ACHN (cell line): ENCODE results near the gene SIAH2.

Source experiments
- DNase-seq: peaks from one replicate; pipeline ENCODE4 v3.0.0-alpha.2; 2015
- in situ Hi-C: cut with HindIII; loops from 2 replicates; pipeline ENCODE4 v1.10.0; 2017; ENCODE audit warnings: low sequenced_read_pairs, low pct_ligation_motif_present, low pct_unique_long_range_greater_than_20kb

The SIAH2 gene

DNA sequence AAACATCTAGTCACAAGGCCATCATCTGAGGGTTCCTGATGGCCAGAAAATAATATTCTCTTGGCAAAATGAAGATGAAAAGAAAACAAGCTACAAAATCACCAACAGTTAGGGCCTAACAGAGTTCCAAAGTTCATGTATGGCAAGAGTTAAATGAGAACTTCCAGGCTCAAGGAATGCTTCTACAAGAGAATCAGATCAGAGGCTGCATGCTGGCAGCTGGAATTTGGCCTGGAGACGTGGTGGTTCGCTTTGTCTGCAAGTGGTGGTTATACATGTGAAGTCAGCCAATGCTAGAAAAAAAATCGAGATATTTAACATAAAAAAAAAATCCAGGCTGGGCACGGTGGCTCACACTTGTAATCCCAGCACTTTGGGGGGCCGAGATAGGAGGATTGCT, 5.6 kb downstream of the SIAH2 start:
- in situ Hi-C loops = no loop called here
- no peak for DNase-seq

DNA sequence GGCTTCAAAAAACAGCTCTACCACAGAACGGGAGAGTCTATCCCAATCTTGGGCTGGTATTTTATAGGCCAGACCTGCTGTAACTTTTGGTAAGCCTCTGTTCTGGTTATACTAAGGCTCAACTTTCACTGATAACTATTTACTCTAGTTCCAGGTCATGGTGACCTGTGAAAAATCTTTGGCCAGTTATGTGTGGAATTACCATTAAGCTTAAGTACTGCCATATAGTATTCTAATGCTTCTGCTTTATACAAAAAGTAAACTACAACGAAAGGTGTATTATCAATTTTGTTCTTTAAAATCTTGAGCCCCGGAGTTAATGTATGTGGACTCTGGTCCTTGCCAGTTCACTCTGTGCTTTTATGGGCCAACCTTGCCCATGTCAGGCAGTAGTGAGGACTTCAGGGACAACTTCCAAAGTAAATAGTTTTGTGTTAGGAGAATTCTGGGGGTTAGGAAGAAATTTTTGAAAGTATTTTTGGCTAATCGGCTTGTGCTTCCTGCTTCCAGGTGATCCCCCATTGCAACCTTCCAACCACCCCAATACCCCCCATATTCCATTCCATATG, 6.4 kb downstream of the SIAH2 start:
- DNase-seq = no peak
- in situ Hi-C loops = no loop called here

DNA sequence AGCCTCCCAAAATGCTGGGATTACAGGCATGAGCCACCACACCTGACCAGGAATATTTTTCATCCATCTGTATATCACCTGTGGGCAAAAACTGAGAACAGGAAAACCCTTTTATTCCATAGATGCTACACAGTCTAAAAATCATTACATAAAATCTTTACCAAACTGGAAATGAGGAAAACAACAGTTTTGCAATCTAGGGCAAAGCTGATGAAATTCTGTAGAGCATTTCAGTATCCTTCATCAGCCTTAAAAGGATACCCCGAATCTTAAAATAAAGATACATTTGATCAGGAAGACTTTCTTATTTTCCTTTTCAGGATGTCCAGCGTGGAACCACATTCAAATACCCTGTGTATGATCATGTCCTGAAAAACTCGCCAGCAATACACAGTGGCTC, 7.1 kb downstream of the SIAH2 start:
- in situ Hi-C loops = no loop called here

DNA sequence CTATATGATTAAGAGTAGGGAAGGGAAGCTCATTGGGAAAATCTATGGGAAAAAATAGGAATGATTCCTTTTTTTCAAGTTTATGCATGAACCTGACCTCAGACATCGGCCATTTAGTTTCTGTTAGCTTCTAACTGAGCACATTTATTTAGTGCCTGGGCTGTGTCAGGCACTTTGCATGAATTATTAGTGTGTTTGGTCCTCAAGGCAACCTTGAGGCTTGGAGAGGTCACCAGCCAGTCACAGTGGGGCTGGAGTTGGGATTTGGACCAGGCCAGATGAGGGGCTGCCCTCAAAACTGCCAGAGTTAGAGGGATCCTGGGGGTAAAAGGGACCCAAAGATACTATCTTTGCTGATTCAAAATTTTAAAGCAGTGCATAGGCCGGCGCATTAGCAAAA, 8.1 kb downstream of the SIAH2 start:
- in situ Hi-C loops = no loop called here
- DNase-seq = no peak

More for the DNA sequence above, 7.1 kb downstream of the SIAH2 start:
- DNase-seq = no peak

GRCh38 chr3:150751781-150752263, 11.1 kb downstream of the SIAH2 start:
- no peak for DNase-seq

DNA sequence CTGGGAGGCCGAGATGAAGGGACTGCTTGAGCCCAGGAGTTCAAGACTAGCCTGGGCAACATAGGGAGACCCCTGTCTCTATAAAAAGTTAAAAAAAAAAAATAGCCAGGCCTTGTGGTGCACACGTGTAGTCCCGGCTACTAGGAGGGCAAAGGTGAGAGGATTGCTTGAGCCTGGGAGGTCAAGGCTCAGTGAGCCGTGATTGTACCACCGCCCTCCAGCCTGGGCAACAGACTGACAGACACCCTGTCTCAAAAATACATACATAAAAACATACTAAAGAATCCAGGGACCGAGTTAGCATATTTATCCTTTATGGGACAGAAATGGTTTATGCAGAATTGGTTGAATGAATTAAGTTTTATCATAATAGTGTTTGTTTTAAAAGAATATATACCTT, 13.7 kb downstream of the SIAH2 start:
- DNase-seq = no peak
- in situ Hi-C loops = no loop called here

More at GRCh38 chr3:150751781-150752263, 11.1 kb downstream of the SIAH2 start:
- in situ Hi-C loops = no loop called here

DNA sequence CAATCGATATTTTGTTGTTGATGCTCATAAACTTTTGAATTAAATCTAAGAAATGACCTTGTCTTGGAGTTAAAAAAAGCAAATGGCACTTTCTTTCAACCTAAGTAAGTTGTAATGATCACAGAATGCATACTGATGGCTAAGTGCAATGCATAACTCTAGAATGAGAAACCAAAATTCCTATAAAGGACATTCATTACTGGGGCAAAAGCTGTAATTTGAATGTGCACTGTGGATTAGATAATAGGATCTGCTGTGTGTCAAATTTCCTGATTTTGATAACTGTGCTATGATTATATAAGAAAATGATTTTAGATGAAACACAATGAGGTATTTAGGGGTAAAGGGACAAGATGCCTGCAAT, 14.3 kb downstream of the SIAH2 start:
- in situ Hi-C loops = no loop called here

DNA sequence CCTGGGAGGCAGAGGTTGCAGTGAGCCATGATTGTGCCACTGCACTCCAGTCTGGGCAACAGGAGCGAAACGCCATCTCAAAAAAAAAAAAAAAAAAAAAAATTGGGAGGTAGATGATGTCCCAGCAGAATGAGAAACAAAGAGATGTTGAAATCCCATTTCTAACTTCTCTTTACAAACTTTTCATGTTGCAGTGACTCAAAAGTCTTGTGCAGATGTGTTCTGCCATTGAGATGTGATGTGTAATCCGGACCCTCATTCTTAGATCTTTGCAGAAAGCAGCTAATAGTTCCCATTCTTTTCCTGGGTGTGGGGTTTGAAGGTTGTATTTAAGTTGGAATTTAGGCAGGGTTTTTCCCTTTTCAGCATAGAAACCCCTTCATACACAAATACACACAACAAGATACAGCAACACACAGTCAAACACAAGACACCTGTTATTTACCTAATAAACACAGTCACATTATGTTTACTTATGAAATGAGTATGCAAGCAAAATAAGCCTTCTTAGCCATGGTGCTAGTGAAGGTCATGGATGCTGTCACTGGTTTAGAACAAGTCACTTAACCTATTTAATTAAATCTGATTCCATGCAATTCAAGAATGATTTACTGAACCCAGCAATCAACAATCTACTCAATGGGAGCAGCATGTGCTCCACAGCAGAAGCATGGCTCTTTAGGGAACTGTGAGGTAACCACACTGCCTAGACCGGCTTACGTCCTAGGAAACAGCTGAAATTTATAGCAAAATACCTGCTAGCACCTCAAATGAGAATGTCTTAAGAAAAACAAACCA, 14.9 kb downstream of the SIAH2 start:
- no peak for DNase-seq

More for the DNA sequence above, 14.3 kb downstream of the SIAH2 start:
- no peak for DNase-seq

GRCh38 chr3:150746791-150747590, 16.0 kb downstream of the SIAH2 start:
- no peak for DNase-seq
- in situ Hi-C loops = no loop called here

More for the DNA sequence above, 14.9 kb downstream of the SIAH2 start:
- in situ Hi-C loops = no loop called here

DNA sequence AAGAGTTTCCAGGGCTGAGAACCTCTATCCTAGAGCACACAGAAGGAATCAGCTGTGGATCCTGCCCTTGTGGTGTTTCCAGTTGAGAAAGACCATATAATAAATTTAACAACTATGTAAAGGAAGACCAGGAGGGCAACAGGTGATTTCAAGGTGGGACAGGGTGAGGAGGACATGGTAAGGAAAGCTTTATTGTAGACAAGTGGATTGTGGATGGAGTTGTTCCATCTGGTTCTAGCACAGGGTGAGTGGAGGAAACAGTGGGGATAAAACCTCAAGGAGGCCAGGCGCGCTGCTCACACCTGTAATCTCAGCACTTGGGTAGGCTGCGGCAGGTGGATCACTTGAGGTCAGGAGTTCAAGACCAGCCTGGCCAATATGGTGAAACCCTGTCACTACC, 17.1 kb downstream of the SIAH2 start:
- in situ Hi-C loops = no loop called here
- no peak for DNase-seq

- no peak for DNase-seq
- in situ Hi-C loops = no loop called here
These were observed 18.1 kb downstream of the SIAH2 start for GRCh38 chr3:150744919-150745211.

DNA sequence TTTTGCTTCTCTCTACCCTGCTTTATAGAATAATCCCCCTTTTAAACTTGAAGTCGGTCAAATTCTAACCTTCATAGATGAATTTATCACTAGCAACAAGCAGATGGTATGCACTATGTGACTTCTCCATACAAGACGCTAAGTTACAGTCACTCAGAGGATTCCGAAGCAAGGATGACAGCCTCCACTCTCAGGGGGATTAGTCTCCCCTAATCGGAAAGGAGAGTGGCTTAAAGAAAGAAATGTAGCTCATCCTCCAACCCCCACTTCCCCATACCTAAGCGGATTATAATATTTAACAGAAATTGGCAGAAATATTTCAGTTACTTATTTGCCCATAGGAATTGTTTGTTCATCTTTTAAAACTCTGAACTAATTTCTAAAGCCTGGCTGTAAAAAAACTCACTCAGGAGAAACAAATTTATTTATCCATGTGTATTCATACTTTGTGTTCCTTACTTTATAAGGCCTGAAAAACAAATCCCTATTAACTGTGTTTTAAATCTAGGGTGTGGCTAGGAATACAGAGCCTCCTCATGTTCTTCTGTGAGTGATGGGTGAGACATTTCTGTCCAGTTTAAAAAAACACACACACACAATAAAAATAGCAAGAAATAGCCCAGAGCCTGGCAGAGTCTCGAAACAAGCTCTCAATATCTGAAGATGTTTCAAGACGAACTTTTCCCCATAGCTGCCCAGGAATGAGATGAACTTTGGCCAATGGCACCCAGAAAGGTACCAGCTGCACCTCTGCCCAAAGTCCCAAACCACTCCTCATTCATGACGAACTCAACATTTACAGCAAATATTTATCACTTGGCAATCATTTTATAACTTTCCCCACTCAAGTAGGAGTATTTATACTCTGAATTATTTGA, 18.7 kb downstream of the SIAH2 start:
- peak; percentile 15 for DNase-seq
- in situ Hi-C loops = no loop called here

DNA sequence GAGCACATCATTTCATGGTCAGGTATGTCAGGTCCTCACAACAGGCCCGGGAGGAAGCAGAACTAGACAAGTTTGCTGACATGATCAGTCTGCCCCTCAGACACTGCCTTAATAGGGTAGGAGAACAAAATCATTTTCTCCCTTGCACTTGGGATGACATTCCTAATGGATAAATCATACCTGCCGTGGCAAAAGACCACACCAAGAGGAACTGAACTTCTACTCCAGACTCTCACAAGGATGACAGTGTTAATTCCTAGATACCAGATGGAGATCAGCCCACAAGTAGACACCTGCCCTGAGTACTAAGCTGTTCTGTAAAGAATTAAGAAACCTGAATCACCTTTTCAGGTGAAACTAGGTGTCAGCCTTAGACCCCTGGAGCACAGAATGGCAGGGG, 19.5 kb downstream of the SIAH2 start:
- peak; percentile 61 for DNase-seq
- in situ Hi-C loops = no loop called here

GRCh38 chr3:150742679-150743078, 20.3 kb downstream of the SIAH2 start:
- no peak for DNase-seq
- in situ Hi-C loops = no loop called here

DNA sequence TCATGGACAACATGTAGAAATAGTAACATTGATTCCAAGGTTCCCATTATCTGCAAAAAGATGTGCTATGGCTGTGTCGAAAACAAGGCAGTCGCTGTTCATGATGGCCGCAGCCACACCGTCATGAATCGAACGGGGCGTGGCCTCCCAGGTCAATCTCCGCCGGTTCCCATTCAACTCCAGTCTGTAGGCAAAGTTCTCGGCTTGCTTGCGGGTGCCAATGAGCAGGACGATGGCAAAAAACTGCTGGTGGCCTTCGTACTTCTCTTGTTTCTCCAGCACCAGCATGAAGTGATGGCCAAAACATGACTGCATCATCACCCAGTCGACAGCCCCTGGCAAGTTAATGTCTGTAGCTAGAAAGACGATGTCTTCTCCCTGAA, 20.8 kb downstream of the SIAH2 start:
- DNase-seq = no peak
- in situ Hi-C loops = no loop called here

DNA sequence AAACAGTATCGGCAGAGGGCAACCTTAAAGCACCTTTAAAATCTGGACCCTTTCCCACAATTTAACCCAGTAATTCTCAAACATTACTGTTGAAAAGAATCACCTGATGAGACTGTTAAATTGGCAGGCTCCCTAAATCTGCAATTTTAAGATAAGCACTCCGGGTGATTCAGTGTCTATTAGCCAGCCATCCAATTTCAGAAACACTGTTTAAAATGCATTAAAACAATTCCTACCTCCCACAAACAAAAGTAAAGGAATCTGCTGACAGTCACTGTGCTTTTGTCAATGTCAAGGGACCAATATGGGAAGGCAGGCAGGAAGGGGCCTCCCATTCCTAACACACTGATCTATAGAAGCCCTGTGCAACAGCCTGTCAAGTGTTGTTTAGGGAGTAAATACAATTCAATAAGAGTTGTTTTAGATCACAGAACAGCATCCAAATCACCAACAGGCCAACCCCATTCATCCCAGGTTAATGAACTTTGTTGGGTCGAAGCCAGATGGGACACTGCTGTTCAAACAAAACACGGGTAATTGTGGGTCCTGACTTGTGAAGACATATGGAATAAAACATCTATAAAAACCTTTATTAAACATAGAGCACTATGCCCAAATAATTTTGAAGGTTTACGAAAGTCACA, 21.4 kb downstream of the SIAH2 start:
- DNase-seq = no peak
- in situ Hi-C loops = no loop called here

DNA sequence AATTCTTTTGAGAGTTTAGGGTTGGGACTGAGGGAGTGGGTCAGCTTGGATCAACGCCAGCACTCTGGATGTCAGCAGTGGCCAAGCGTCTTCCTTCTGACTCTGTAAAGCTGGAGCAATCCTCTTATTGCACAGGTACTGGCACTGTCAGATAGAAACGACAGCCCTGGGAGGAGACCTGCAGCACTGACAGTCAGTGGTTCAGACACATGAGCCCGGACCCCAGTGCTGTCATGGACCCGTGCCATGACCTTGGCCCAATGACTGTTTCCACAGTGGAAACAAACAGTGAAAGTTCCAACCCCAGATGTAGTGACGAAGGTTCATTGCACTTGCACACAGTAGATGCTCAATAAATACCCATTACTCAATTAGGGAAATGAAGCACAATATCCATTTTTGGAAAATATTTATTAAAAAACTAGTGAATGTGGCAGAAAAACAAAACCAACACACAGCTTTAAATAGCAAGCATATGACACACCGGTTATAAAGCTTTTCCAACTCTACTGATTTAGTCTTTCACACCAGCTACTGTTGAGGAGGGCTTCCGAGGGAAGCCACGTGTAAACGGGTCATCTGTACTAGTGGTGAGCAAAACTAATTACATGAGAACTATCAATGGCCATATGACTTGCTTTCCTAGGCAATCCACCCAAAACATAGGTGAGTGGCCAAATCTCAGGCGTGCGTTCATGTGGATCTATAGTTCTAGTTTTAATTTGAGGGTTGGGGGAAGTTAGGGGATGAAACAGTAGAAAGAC, 22.1 kb downstream of the SIAH2 start:
- DNase-seq = no peak
- in situ Hi-C loops = no loop called here
